Activated T-cell treated with anti-CD3 and anti-CD28 coated beads, Interleukin-2, amount 50 U/mL, for 72 hours (primary cell): ENCODE measurements around the gene RHBDD2. TPM values are rescaled to one million over a fixed set of nuclear protein-coding genes. Genes with fewer than 3 reads are reported as not detected.
"Not testable (repeated sequence)": the region's sequence is repeated elsewhere in the genome, so short reads cannot be mapped to it uniquely, and the experiment has no call there.

Experiments
- ATAC-seq, 2 donors: fragments of 150-1000 bp; cut with Tn5 transposase; replicated peaks in 1 of 2; 2 replicates each; pipeline ENCODE4 v1.10.0; 2021; ENCODE audit warnings: moderate library complexity in 2 of 2, mild to moderate bottlenecking in 1 of 2
- DNase-seq, 2 donors: peaks; one replicate each; pipeline ENCODE4 v3.0.0; 2021 to 2022; ENCODE audit warnings: mixed read lengths in 1 of 2
- H3K27ac Mint-ChIP-seq: one replicate; pipeline ENCODE4 v1.8.0; 2022; ENCODE audit warnings: mild to moderate bottlenecking, moderate library complexity, mixed read lengths
- H3K27me3 Mint-ChIP-seq: one replicate; pipeline ENCODE4 v1.8.0; 2022; ENCODE audit warnings: low read depth, mixed read lengths
- H3K36me3 Mint-ChIP-seq, 2 donors: one replicate each; pipeline ENCODE4 v1.8.0; 2022; ENCODE audit warnings: mixed read lengths in 2 of 2, mild to moderate bottlenecking in 1 of 2; ENCODE audit not compliant: insufficient read depth in 2 of 2
- H3K4me1 Mint-ChIP-seq: one replicate; pipeline ENCODE4 v1.8.0; 2022; ENCODE audit warnings: low read depth, mixed read lengths
- H3K4me3 Mint-ChIP-seq, 2 donors: one replicate each; pipeline ENCODE4 v1.8.0; 2022; ENCODE audit warnings: mild to moderate bottlenecking in 2 of 2, mixed read lengths in 2 of 2, moderate library complexity in 2 of 2
- H3K9me3 Mint-ChIP-seq, 2 donors: one replicate each; pipeline ENCODE4 v1.8.0; 2022; ENCODE audit warnings: mixed read lengths in 2 of 2
- total RNA-seq, 2 donors: library from RNA; stranded (reverse); gene quantifications; one replicate each; pipeline ENCODE4 v1.2.3, GENCODE V29; 2022

Gene RHBDD2
- 10 to 100 TPM; 57.2 to 58.6 TPM for total RNA-seq

DNA sequence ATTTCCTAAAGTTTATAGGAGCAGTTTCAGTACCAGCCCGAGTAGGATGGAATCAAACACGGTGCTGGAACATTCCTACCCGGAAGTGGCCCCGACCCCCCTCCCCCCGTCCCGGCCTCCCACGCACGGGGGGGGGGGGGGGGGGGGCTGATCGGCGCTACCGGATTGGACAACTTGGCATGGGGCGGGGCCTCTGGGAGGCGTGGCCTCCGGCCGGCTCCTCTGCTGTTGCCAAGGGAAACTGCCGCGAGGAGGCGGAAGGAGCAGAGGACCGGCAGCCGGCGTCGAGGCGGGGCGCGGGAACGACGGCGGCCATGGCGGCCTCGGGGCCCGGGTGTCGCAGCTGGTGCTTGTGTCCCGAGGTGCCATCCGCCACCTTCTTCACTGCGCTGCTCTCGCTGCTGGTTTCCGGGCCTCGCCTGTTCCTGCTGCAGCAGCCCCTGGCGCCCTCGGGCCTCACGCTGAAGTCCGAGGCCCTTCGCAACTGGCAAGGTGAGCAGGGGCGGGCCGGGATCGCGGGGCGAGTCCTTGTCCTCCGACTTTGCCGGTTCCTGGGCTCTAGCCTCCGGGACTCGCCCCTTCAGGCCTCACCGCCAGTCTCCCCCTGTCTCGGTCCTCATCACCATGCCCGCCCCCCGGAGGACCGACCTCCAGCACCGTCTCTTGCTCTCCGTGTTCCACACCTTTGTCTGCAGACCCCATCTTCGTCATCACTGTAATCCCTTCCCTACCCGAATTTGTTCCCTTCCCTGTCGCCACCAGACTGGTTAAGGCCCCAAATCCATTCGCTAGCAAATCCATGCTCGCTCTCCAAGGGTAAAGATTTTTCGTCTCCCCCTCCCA, at the start of gene RHBDD2:
Gene RHBDD2 (plus strand): TSS at position 266 of the 843 bp plus-strand sequence. CDS start 49 bp downstream, at position 315.
- ATAC-seq, result peak; percentile 97 to 98
- H3K4me1 Mint-ChIP-seq, result peaks cover 42% of the 10 kb centered on the region
- H3K9me3 Mint-ChIP-seq, result no peaks in the 10 kb centered on the region
- peak within 1 kb of the TSS; percentile 94 for H3K27ac Mint-ChIP-seq
- peak within 1 kb of the TSS; percentile 95 to 99 for H3K4me3 Mint-ChIP-seq
- no peaks in the 10 kb centered on the region for H3K27me3 Mint-ChIP-seq
- peaks cover 12 to 24% of the 10 kb centered on the region in 2 donors for H3K36me3 Mint-ChIP-seq
- peak; percentile 94 for DNase-seq

DNA sequence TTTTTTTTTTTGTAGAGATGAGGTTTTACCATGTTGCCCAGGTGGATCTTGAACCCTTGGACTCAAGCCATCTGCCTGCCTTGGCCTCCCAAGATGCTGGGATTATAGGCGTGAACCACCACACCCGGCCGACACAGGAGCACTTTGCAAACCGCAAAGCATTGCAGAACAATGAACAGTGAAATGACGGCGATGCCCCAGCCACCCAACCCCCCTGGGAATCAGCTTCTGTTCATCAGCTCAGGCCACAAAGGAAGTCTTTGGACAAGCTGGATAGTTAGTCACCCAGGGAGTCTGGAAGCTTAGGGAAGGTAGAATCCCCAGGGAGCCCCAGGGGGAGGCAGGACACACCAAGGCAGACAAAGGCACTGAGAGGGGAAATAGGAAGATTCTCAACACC, 49.2 kb upstream of the RHBDD2 start:
- not testable (repeated sequence) for DNase-seq, ATAC-seq, H3K36me3 Mint-ChIP-seq, H3K4me3 Mint-ChIP-seq, H3K4me1 Mint-ChIP-seq, H3K27me3 Mint-ChIP-seq, H3K27ac Mint-ChIP-seq, H3K9me3 Mint-ChIP-seq

DNA sequence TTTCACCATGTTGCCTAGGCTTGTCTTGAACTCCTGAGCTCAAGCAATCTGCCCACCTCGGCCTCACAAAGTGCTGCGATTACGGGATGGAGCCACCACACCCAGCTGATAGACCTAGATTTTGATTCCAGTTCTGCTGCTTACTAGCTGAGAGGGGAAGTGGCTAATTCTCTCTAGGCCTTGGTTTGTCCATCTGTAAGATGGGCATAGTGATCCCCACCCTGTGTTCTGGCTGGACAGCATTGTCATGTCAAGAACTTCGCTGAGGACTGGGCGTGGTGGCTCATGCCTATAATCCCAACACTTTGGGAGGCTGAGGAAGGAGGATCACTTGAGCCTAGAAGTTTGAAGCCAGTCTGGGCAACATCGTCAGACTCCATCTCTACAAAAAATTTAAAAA, 47.9 kb upstream of the RHBDD2 start:
- H3K36me3 Mint-ChIP-seq, result no peaks in the 10 kb centered on the region
- no peak overlapping the region for H3K4me3 Mint-ChIP-seq
- H3K27ac Mint-ChIP-seq, result no peak overlapping the region
- H3K27me3 Mint-ChIP-seq, result no peaks in the 10 kb centered on the region
- no peak for ATAC-seq
- no peaks in the 10 kb centered on the region for H3K4me1 Mint-ChIP-seq
- H3K9me3 Mint-ChIP-seq, result no peaks in the 10 kb centered on the region
- DNase-seq, result no peak

DNA sequence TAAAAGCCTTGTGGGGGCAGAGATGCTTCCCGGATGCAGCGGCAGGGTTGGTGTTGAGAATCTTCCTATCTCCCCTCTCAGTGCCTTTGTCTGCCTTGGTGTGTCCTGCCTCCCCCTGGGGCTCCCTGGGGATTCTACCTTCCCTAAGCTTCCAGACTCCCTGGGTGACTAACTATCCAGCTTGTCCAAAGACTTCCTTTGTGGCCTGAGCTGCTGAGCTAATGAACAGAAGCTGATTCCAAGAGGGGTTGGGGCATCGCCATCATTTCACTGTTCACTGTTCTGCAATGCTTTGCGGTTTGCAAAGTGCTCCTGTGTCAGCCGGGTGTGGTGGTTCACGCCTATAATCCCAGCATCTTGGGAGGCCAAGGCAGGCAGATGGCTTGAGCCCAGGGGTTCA, 45.2 kb upstream of the RHBDD2 start:
- not testable (repeated sequence) for H3K4me1 Mint-ChIP-seq, H3K27ac Mint-ChIP-seq, DNase-seq, H3K36me3 Mint-ChIP-seq, H3K27me3 Mint-ChIP-seq, H3K4me3 Mint-ChIP-seq, ATAC-seq, H3K9me3 Mint-ChIP-seq

DNA sequence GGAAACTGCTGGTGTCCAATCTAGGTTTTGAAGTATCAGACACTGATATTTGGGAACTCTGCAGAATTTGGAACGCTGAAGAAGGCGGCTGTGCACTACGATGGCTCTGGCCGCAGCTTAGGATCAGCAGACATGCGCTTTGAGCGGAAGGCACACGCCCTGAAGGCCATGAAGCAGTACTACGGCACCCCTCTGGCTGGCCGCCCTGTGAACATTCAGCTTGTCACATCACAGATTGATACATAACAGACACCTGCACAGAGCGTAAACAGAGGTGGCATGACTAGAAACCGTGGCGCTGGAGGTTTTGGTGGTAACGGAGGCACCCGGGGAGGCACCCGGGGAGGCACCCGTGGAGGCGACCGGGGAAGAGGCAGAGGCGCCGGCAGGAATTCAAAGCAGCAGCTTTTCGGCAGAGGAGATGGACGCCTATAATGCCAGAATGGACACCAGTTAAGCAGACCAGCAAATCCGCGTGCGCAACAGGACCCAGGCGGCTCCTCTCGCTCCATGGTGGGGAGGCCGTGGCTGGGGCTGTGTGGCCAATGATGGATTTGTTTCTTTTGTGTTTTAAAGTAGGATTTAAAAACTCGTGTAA, 43.0 kb upstream of the RHBDD2 start:
- H3K27me3 Mint-ChIP-seq, result no peaks in the 10 kb centered on the region
- H3K36me3 Mint-ChIP-seq, result no peaks in the 10 kb centered on the region
- H3K4me1 Mint-ChIP-seq, result no peaks in the 10 kb centered on the region
- ATAC-seq (no peak), DNase-seq (no peak)
- no peaks in the 10 kb centered on the region for H3K9me3 Mint-ChIP-seq
- no peak overlapping the region for H3K27ac Mint-ChIP-seq
- H3K4me3 Mint-ChIP-seq, result no peak overlapping the region

DNA sequence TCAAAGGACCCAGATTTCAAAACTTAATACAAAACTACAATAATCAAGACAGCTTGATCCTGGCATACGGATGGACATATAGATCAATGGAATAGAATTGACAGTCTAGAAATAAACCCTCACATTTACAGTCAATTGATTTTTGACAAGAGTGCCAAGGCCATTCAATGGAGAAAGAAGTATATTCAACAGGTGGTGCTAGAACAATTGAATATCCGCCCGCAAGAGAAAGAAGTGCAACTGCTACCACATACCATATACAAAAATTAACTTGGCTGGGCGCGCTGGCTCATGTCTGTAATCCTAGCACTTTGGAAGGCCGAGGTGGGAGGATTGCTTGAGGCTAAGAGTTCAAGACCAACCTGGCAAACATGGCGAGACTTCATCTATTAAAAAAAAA, 42.0 kb upstream of the RHBDD2 start:
- Mint-ChIP-seq H3K27me3 (no peaks in the 10 kb centered on the region), H3K36me3 (no peaks in the 10 kb centered on the region), H3K9me3 (no peaks in the 10 kb centered on the region), H3K27ac (no peak overlapping the region), H3K4me3 (no peak overlapping the region), H3K4me1 (no peaks in the 10 kb centered on the region)
- ATAC-seq (no peak), DNase-seq (no peak)

DNA sequence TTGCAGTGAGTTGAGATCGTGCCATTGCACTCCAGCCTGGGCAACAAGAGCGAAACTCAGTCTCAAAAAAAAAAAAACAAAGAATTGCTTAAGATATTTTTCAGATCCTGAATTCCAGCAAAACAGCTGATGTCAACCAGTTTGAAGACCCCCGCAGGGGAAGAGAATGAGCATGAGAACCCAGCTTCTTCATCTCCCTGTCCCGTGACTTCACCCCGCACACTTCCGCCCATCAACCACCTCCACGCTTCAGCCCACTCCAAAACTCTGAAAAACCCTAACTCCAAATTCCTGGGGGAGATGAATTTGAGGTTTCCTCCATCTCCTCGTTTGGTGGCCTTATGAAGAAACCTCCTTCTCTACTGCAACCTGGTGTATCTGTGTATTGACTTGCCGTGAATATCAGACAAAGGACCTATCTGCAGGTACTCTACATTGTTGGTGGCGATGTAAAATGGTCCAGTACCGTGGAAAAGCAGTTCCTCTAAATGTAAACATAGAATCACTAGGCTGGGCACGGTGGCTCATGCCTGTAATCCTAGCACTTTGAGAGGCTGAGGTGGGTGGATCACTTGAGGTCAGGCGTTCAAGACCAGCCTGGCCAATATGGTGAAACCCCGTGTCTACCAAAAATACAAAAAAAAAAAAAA, 40.4 kb upstream of the RHBDD2 start:
- H3K27ac Mint-ChIP-seq, ATAC-seq, H3K36me3 Mint-ChIP-seq, H3K4me3 Mint-ChIP-seq, DNase-seq, H3K27me3 Mint-ChIP-seq, H3K9me3 Mint-ChIP-seq: not testable (repeated sequence)
- H3K4me1 Mint-ChIP-seq, result peaks cover 14% of the 10 kb centered on the region

DNA sequence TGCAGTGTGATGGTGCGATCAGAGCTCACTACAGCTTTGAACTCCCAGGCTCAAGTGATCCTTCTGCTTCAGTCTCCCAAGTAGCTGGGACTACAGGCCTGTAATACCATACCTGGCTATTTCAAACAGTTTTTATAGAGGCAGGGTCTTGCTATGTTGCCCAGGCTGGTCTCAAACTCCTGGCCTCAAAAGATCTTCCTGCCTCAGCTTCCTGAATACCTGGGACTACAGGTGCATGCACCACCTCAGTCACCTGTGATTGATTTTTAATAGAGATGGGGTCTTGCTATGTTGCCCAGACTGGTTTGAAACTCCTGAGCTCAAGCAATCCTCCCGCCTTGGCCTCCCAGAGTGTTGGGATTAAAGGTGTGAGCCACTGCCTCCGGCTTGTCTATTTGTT, 38.8 kb upstream of the RHBDD2 start:
- DNase-seq, result no peak
- Mint-ChIP-seq H3K4me3 (no peak overlapping the region), H3K4me1 (peaks cover 14% of the 10 kb centered on the region), H3K36me3 (no peaks in the 10 kb centered on the region), H3K27ac (no peak overlapping the region), H3K9me3 (no peaks in the 10 kb centered on the region), H3K27me3 (no peaks in the 10 kb centered on the region)
- no peak for ATAC-seq

DNA sequence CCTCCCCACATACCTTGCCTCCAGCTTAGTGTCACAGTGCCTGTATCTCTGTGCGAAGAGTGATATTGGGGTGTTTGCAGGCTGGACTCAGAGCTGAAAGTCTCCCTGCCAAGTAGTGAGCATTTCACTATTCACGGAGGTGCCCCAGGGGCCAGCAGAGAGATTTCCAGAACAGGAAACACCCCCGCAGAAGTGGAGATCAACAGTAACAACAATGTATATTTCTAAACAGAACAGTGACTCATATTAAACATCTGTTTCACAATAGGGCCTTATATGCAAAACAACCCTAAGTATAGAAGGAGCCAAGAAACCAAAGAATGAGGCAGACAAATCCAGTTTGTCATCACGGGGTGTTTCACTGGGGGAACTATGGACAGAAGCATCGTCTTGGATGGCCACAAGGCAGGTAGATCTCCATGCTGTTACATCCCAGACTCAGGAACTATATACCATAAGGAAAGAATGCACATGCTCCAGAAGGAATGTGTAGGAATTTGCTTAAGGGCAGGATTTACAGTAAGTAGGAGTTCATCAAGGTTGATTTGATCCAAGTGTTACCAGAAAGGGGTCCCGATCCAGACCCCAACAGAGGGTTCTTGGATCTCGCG, 35.9 kb upstream of the RHBDD2 start:
- H3K4me1 Mint-ChIP-seq, result peaks cover 14% of the 10 kb centered on the region
- H3K27ac Mint-ChIP-seq, result peak overlapping the region; percentile 79

DNA sequence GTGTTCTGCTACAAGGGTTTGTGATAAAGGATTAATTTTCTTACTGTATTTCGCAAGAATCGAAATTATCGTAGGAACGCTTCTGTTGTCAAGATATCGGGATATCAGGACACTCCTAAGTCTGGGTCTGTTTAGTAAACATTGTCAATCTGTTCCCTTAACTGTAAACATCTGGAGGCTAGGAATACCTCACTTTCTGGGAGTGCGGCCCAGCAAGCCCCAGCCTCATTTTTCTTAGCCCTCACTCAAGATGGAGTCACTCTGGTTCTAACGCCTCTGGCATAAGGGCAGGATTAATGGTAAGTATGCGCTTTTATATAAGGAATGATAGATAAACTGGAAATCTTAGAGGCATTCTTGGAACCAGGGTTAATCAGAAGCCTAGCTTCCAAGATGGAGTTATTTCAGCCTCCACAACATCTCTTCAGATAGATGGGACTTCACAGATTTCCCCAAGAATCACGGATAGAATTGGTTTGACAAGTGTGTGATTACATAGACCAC, 35.2 kb upstream of the RHBDD2 start:
- H3K27me3 Mint-ChIP-seq, result no peaks in the 10 kb centered on the region
- no peak overlapping the region for H3K4me3 Mint-ChIP-seq
- peaks cover 14% of the 10 kb centered on the region for H3K4me1 Mint-ChIP-seq
- peak overlapping the region; percentile 79 for H3K27ac Mint-ChIP-seq
- DNase-seq (no peak), ATAC-seq (no peak)
- H3K9me3 Mint-ChIP-seq, result no peaks in the 10 kb centered on the region
- H3K36me3 Mint-ChIP-seq, result no peaks in the 10 kb centered on the region

More for the DNA sequence above, 35.9 kb upstream of the RHBDD2 start:
- no peaks in the 10 kb centered on the region for H3K36me3 Mint-ChIP-seq
- ATAC-seq, result peak; percentile 96
- DNase-seq, result peak; percentile 64 to 68
- H3K4me3 Mint-ChIP-seq, result peak overlapping the region; percentile 62 to 69
- H3K9me3 Mint-ChIP-seq, result no peaks in the 10 kb centered on the region
- H3K27me3 Mint-ChIP-seq, result no peaks in the 10 kb centered on the region

DNA sequence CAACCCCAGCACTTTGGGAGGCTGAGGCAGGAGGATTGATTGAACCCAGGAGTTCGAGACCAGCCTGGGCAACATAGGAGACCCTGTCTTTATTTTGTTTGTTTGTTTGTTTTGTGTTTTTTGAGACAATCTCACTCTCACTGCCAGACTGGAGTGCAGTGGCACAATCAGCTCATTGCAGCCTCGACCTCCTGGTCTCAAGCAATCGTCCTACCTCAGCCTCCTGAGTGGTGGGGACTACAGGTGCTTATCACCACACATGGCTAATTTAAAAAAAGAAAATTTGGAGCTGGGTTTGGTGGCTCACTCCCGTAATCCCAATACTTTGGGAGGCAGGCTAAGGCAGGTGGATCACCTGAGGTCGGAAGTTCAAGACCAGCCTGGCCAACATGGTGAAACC, 34.7 kb upstream of the RHBDD2 start:
- Mint-ChIP-seq H3K27ac (no peak overlapping the region), H3K4me1 (peaks cover 14% of the 10 kb centered on the region)

DNA sequence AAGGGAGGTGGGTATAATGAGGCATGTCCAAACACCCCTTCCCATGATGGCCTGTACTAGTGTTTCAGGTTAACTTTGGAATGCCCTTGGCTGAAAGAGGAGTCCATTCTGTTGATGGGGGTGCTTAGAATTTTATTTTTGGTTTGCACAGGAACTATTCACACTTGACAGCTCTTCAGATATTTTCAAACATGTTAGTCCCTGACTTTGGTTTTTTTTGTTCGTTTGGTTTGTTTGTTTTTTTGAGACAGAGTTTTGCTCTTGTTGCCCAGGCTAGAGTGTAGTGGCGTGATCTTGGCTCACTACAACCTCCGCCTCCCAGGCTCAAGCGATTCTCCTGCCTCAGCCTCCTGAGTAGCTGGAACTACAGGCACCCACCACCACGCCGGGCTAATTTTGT, 33.7 kb upstream of the RHBDD2 start:
- not testable (repeated sequence) for H3K4me3 Mint-ChIP-seq, DNase-seq, H3K27ac Mint-ChIP-seq, H3K36me3 Mint-ChIP-seq, H3K9me3 Mint-ChIP-seq, ATAC-seq, H3K27me3 Mint-ChIP-seq
- peaks cover 14% of the 10 kb centered on the region for H3K4me1 Mint-ChIP-seq

More for the DNA sequence above, 34.7 kb upstream of the RHBDD2 start:
- Mint-ChIP-seq H3K27me3 (no peaks in the 10 kb centered on the region), H3K36me3 (no peaks in the 10 kb centered on the region), H3K4me3 (no peak overlapping the region), H3K9me3 (no peaks in the 10 kb centered on the region)
- ATAC-seq (no peak), DNase-seq (no peak)

DNA sequence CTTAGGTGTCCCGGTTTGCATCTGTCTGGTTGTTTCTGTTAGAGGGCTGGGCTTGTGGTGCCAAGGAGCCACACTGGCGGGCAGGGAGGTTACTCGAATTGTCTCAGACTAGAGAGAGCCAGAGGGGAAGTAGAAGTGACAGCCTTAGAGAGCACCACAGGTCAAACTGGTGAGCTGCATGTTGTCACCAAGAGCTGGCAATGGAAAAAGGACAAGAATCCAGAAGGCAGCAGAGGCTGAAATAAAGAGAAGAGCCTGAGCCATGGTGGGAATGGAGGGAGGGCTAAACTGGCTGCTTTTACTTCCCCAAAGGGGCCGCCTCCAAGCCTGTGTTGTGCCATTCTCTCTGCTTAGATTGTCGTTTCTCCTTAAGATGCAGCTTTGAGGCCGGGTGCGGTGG, 31.1 kb upstream of the RHBDD2 start:
- no peak overlapping the region for H3K27ac Mint-ChIP-seq
- no peaks in the 10 kb centered on the region for H3K9me3 Mint-ChIP-seq
- no peaks in the 10 kb centered on the region for H3K27me3 Mint-ChIP-seq
- H3K36me3 Mint-ChIP-seq, result no peaks in the 10 kb centered on the region
- ATAC-seq (no peak), DNase-seq (no peak)
- H3K4me3 Mint-ChIP-seq, result no peak overlapping the region
- H3K4me1 Mint-ChIP-seq, result peaks cover 8% of the 10 kb centered on the region
